ENCODE measurements around the gene BABAM2. TPM values are rescaled to one million over a fixed set of nuclear protein-coding genes. Genes with fewer than 3 reads are reported as not detected.

Gene BABAM2
- total and polyA plus RNA-seq, 2 of the 4 experiments (the other 2 are of a cell fraction) = 20.9 to 23.1 TPM

DNA sequence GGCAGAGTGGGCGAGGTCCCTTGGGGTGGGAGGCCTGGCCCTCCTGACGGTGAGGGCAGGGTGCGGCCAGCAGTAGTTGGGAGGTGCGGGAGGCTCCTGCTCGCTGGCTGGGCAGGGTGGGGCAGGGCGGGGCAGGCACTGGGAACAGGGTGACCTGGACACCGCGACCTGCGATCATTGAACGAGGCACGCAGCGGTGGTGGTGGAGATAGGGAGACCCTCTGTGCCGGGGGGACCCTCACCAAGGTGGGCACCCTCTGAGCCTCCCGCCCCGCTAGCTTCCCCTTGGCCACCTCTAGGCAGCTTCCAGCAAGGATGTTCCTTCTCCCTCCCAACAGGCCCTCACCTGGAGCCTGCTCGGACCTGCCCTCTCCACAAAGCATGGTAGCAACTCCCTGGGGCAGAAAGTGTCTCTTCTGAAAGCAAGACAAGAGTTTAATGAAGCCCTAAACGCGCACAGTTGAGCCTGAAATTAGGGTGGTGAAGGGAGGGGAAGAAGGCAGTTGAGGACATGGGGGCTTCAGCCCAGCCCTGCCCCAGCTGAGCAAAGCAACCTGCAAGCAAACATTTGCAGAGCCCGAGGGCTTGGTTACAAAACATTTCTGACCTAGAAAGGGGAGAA lies 486.8 kb downstream of the BABAM2 start:
- no peak overlapping the region for H2AFZ ChIP-seq (replicated peaks; ENCODE audit: low read length, poor library complexity)
- ChIA-PET CTCF (no interaction called here), POLR2A (ENCODE audit: unreplicated experiment) (no interaction called here)
- 78% methylated on average over 3 of the region's 19 CpGs; no CpG with 5 or more reads in 1 of the 2 experiments for WGBS, 2 experiments (ENCODE audit: extremely low coverage in 2 of 2, insufficient read length in 1 of 2)
- no peak overlapping the region for H2AK9ac ChIP-seq (replicated peaks; ENCODE audit: low read depth, low read length, poor library complexity)
- TF ChIP-seq CHD1 (IDR thresholded peaks at IDR 0.05; ENCODE audit: low read depth, low read length) (no peak), NFE2L2 (IDR thresholded peaks at IDR 0.05; ENCODE audit: low read depth, low read length) (no peak), FOS (IDR thresholded peaks at IDR 0.05; ENCODE audit: low read depth, low read length) (no peak)
- TF ChIP-seq, protein P1, sequence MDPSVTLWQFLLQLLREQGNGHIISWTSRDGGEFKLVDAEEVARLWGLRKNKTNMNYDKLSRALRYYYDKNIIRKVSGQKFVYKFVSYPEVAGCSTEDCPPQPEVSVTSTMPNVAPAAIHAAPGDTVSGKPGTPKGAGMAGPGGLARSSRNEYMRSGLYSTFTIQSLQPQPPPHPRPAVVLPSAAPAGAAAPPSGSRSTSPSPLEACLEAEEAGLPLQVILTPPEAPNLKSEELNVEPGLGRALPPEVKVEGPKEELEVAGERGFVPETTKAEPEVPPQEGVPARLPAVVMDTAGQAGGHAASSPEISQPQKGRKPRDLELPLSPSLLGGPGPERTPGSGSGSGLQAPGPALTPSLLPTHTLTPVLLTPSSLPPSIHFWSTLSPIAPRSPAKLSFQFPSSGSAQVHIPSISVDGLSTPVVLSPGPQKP (IDR thresholded peaks at IDR 0.05; ENCODE audit: borderline replicate concordance, low read depth, low read length) = no peak
- H2AK5ac ChIP-seq (ENCODE audit: low read depth, low read length) = no peak overlapping the region
- H3K56ac ChIP-seq (ENCODE audit: extremely low read depth, insufficient read depth, low read length) = no peak overlapping the region
- no peak overlapping the region for H4K8ac ChIP-seq (ENCODE audit: low read depth in 2 of 2, low read length in 2 of 2)
- no peaks in the 10 kb centered on the region for H4K20me1 ChIP-seq (ENCODE audit: insufficient read depth, low read length)
- no peak overlapping the region for H3K4me3 ChIP-seq (ENCODE audit: insufficient read depth, low read depth, low read length)
- H2BK20ac ChIP-seq (ENCODE audit: low read depth, low read length) = no peak overlapping the region
- H3K27me3 ChIP-seq (ENCODE audit: control insufficient read depth, insufficient read depth, low read length) = peaks cover 14% of the 10 kb centered on the region
- H3K18ac ChIP-seq (ENCODE audit: low read depth, low read length) = no peak overlapping the region
- dilution Hi-C loops (cut with HindIII; ENCODE audit: low sequenced_read_pairs, unreplicated experiment) (no loop called here), in situ Hi-C loops (cut with MboI; ENCODE audit: low sequenced_read_pairs) (no loop called here), intact Hi-C loops (cut with micrococcal nuclease) (no loop called here)
- no peak overlapping the region for H2BK5ac ChIP-seq (ENCODE audit: low read depth, low read length, poor library complexity, severe bottlenecking)
- no peak for ATAC-seq (ENCODE audit: low read depth)
- H3K27ac ChIP-seq (ENCODE audit: insufficient read depth, low read length) = no peak overlapping the region
- H4K91ac ChIP-seq (ENCODE audit: insufficient read depth, low read depth, low read length) = no peak overlapping the region
- H3K14ac ChIP-seq (replicated peaks; ENCODE audit: low read depth, low read length) = no peak overlapping the region
- no peak overlapping the region for H2BK15ac ChIP-seq (ENCODE audit: low read depth, low read length)
- H3K4ac ChIP-seq (ENCODE audit: low read depth, low read length) = no peak overlapping the region
- peaks cover under 1% of the 10 kb centered on the region; the same call in 1 of the 2 replicates for H3K9me1 ChIP-seq (ENCODE audit: insufficient read depth, low read length)
- H4K5ac ChIP-seq (ENCODE audit: low read depth, low read length) = no peak overlapping the region
- no peak overlapping the region for H3K9ac ChIP-seq (ENCODE audit: low read depth, low read length)
- DNase-seq = no peak
- no peaks in the 10 kb centered on the region for H3K4me1 ChIP-seq (ENCODE audit: control insufficient read depth, insufficient read depth, low read length)
- H3K23ac ChIP-seq (ENCODE audit: low read depth, low read length) = no peak overlapping the region
- BruUV-seq (replicated peaks) = no TSS peak
- H2BK120ac ChIP-seq (ENCODE audit: low read depth, low read length) = no peak overlapping the region
- no peak overlapping the region for H3K4me2 ChIP-seq (ENCODE audit: low read depth, low read length)
- no peaks in the 10 kb centered on the region for H3K9me3 ChIP-seq (ENCODE audit: control insufficient read depth, insufficient read depth, low read length)
- H3K79me1 ChIP-seq (ENCODE audit: low read depth in 1 of 2, low read length in 2 of 2) = no peaks in the 10 kb centered on the region
- H3K36me3 ChIP-seq (ENCODE audit: control insufficient read depth, insufficient read depth, low read length) = no peaks in the 10 kb centered on the region
